Activated naive CD8-positive, alpha-beta T cell treated with anti-CD3 and anti-CD28 coated beads, Interleukin-2, amount 50 U/mL, for 16 hours (primary cell): ENCODE measurements around the gene UGT1A8.
"Not testable (repeated sequence)": the region's sequence is repeated elsewhere in the genome, so short reads cannot be mapped to it uniquely, and the experiment has no call there.

Source experiments
- DNase-seq: peaks from one replicate; pipeline ENCODE4 v3.0.0-alpha.2; 2020; ENCODE audit warnings: low read depth, low spot score

The UGT1A8 gene

DNA sequence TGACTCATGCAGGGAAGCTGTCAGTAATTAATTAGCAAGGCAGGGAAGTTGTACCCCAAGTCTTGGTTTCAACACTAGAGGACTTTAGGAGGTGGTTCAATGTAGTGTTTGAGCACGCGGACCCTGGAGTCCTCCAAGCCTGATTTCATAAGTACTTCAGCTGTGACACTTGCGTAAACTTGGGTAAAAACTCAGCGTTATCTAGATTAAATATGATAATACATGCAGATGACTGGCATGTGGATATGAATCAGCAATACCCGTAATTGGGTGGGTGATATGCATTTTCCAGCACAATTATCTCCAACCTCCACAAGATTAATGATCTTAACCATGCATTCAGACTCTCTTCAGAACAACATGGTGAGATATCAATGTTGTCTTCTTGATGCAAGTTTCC is 69.5 kb downstream of the UGT1A8 start:
- DNase-seq = no peak

DNA sequence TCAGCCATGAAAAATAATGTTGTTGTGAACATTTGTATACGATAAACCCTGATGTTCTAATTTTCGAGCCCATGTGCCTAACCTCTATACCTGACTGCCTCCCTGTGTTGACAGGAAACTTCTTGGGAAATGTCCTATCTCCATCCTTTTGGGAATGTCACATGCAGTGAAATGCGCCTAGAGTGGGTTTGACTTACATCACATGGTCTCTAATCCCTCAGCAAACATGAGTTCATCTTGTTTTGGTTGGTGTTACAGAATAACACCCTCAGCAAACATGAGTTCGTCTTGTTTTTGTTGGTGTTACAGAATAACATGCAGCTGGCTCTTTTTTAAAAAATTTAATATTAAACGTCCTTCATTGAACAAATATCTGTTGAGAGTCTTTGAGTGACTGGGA is 70.9 kb downstream of the UGT1A8 start:
- DNase-seq = no peak

- no peak for DNase-seq
Measured at GRCh38 chr2:233689031-233689430, 71.6 kb downstream of the UGT1A8 start.

- no peak for DNase-seq
Measured at GRCh38 chr2:233689501-233689900, 72.1 kb downstream of the UGT1A8 start.

DNA sequence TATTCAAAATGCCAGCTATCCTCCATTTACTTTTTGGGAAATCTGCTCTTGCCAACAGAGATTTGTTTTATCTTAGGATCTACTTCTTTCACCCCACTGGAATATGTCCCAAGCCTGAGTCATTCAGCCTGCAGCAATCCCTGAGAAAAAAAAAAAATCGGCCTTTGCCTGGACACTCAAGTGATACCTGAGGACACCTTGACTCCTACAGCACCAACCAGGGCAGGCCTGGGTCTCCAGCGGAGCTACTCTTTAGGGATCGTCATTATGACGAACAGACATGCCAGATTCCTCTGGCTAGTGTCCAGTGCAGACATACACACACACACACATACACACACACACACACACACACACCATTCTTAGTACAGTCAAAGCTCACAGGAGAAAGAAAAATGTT is 73.0 kb downstream of the UGT1A8 start:
- DNase-seq = no peak

DNA sequence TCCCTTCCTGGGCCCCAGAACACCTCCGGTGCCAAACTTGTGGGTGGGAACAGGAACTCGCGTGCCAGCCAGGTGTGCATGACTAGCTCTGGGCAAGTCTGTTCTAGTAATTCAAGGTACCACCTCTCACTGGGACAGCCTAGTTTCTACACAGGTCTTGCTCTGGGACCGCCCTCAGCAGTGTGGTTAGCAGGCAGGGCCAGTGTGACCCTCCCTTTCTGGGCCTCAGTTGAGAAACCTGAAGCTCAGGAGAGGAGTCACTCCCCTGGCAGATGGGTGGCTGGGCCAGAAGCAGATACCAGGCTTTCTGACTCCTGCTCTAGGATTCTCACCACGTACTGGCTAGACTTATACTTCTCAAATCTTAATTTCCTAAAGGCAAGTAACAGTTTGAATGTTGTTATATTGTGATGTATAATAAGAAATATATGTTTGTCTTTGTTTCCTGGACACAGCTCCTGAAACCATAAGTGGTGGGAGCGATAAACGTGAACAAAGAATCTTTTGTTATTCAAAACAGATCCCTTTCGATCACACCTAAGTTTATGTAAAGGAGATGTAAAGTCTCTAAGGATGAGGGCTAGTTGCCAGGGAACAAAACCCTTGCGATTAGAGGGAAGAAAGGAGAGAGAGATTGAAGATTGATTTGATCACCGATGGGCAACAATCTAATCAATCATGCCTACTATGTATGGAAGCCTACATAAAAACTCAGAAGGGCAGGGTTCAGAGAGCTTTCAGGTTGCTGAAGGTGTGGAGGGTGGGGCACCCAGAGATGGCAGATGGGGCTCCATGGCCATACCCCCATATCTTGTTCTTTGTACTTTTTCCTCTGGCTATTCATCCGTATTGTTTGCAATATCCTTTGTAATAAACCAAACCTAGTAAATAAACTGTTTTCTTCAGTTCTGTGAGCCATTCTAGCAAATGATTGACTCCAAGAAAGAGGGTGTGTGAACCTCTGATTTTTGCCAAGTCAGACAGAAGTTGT is 74.3 kb downstream of the UGT1A8 start:
- DNase-seq = no peak

DNA sequence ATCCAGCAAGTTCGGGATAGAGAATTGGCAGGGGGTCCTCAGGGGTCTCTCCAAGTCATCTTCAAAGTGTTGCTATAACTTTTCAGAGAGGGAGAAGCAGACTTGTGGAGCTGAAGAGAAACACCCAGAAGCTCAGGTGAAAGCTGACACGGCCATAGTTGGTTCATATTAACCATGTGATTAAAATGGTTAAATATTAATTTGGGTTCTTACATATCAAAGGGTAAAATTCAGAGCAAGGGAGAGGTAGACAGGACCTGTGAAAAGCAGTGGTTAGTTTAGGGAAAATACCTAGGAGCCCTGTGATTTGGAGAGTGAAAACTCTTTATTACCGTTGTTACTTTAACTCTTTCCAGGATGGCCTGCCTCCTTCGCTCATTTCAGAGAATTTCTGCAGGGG is 75.2 kb downstream of the UGT1A8 start, which contains the start of gene UGT1A6:
Gene UGT1A6, plus strand, starts transcription at position 243 of the 400 bp plus-strand sequence. Its CDS starts 115 bp downstream, at position 358.
- no peak for DNase-seq

DNA sequence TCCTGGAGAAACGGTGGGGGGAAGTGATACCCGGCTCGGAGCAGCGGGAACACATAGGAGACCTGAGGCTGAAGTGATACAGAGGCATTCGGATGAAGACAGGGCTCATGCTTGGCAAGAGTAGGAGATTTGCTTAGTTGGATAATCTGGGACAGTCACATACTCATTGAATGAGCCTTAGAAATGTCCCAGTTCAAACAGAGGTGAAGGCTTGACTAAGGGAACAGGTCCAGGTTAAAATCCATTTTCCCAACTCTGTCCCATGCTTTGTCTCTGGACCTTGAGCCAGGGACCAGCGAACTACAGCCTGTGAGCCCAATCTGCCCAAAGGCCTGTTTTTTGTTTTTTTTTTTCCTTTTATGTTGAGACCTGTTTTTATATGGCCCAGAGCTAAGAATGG is 76.5 kb downstream of the UGT1A8 start:
- DNase-seq = no peak

GRCh38 chr2:233698740-233699139 is 81.3 kb downstream of the UGT1A8 start:
- DNase-seq = no peak

- no peak for DNase-seq
Measured at GRCh38 chr2:233699424-233700027, 82.1 kb downstream of the UGT1A8 start.

GRCh38 chr2:233700028-233700635 is 82.7 kb downstream of the UGT1A8 start:
- DNase-seq = no peak

DNA sequence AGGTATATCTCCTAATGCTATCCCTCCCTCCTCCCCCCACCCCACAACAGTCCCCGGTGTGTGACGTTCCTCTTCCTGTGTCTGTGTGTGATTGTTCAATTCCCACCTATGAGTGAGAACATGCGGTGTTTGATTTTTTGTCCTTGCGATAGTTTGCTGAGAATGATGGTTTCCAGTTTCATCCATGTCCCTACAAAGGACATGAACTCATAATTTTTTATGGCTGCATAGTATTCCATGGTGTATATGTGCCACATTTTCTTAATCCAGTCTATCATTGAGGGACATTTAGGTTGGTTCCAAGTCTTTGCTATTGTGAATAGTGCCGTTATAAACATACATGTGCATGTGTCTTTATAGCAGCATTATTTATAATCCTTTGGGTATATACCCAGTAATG is 83.4 kb downstream of the UGT1A8 start:
- DNase-seq = not testable (repeated sequence)

GRCh38 chr2:233702238-233702637 is 84.8 kb downstream of the UGT1A8 start:
- DNase-seq = no peak

GRCh38 chr2:233705911-233706506 is 88.6 kb downstream of the UGT1A8 start:
- no peak for DNase-seq

GRCh38 chr2:233706720-233707119 is 89.3 kb downstream of the UGT1A8 start:
- no peak for DNase-seq

- DNase-seq = no peak
Measured at GRCh38 chr2:233707940-233708644, 90.7 kb downstream of the UGT1A8 start.

DNA sequence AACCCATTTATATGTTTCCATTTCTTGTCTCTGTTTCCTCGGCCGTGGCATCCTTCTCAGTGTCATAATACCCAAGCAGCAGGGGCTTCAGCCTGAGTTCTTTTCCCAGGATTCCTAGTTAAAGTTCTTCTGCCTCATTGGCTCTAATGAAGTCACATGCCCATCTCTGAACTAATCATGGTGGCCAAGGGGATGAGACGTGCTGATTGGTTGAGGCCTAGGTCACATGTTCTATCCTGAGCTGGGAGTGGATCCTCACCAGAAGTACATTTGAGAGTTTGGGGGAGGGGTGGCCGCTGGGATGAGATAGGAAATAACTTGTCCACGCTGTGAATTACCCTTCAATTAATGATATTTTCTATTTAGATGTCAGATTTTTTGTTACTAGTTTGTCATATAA is 91.5 kb downstream of the UGT1A8 start:
- no peak for DNase-seq

- peak; percentile 40 for DNase-seq
Measured at GRCh38 chr2:233711312-233712008, 94.0 kb downstream of the UGT1A8 start.

GRCh38 chr2:233712611-233713261 is 95.3 kb downstream of the UGT1A8 start, which contains the start of gene UGT1A5:
TSS of gene UGT1A5 (plus strand) at chr2:233712907. CDS start at chr2:233712992, 85 bp downstream.
- DNase-seq = no peak

DNA sequence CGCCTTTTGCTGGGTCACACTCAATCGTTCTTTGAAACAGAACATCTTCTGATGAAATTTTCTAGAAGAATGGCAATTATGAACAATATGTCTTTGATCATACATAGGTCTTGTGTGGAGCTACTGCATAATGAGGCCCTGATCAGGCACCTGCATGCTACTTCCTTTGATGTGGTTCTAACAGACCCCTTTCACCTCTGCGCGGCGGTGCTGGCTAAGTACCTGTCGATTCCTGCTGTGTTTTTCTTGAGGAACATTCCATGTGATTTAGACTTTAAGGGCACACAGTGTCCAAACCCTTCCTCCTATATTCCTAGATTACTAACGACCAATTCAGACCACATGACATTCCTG is 95.8 kb downstream of the UGT1A8 start:
- no peak for DNase-seq
